ENCODE data around the gene ITCH. TPM values are rescaled to one million over a fixed set of nuclear protein-coding genes. Genes with fewer than 3 reads are reported as not detected.
A peak's percentile ranks its signal among the peaks of the same experiment; 100 is the strongest.
"Not testable (repeated sequence)": the region's sequence is repeated elsewhere in the genome, so short reads cannot be mapped to it uniquely, and the experiment has no call there.

The ITCH gene
- total and polyA plus RNA-seq, 2 experiments from 2014 or later = 22.1 to 61.2 TPM

DNA sequence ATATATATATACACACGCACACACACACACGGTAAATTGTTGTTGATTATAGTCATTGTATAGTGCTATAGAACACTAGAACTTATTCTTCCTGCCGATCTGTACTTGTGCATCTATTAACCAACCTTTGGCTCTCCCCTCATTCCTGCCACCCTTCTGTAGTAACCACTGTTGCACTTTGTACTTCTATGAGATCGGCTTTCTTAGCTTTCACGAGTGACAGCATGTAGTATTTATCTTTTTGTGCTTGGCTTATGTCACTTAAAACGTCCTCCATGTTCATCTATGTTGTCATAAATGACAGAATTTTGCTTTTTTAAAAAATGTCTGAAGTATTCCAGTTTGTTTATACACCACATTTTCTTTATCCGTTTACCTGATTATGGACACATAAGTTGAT is 132.2 kb downstream of the ITCH start:
- peaks cover 49% of the 10 kb centered on the region for H3K79me2 ChIP-seq
- no peaks in the 10 kb centered on the region for H3K9me3 ChIP-seq (ENCODE audit: low read depth)
- H3K27me3 ChIP-seq = no peaks in the 10 kb centered on the region
- no peak overlapping the region for H3K4me3 ChIP-seq
- H3K4me1 ChIP-seq (ENCODE audit: insufficient read depth) = no peaks in the 10 kb centered on the region
- H4K20me1 ChIP-seq (ENCODE audit: insufficient read depth, poor library complexity, severe bottlenecking) = no peaks in the 10 kb centered on the region
- 88% methylated on average over 7 of the region's 7 CpGs for WGBS (ENCODE audit: low lambda C conversion rate, missing lambda C conversion rate)
- no peak overlapping the region for H2AFZ ChIP-seq
- H3K9me2 ChIP-seq (replicated peaks; ENCODE audit: insufficient read depth) = no peaks in the 10 kb centered on the region
- H3K27ac ChIP-seq = no peak overlapping the region
- no peaks in the 10 kb centered on the region for H3K36me3 ChIP-seq (replicated peaks; ENCODE audit: insufficient read depth, low read depth)
- no peak overlapping the region for H3K4me2 ChIP-seq
- peak; percentile 13 for DNase-seq (ENCODE audit: low spot score)
- TF ChIP-seq EZH2phosphoT487 (IDR thresholded peaks at IDR 0.05; ENCODE audit: low read depth, severe bottlenecking, unreplicated experiment) = no peak
- TF ChIP-seq CTCF (IDR thresholded peaks at IDR 0.05; ENCODE audit: poor library complexity) = no peak
- no peak for TF ChIP-seq EZH2 (IDR thresholded peaks at IDR 0.05; ENCODE audit: borderline replicate concordance)

DNA sequence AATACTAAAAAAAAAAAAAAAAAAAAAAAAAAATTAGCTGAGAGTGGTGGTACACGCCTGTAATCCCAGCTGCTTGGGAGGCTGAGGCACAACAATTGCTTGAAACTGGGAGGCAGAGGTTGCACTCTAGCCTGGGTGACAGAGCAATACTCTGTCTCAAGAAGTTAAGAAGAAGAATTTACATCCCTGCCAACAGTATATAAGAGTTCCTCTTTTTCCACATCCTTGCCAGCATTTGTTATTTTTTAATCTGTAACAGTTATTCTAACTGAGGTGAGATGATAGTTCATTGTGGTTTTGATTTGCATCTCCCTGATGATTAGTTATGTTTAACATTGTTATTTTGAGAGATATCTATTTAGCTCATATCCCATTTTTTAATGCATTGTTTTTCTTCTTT is 132.8 kb downstream of the ITCH start:
- Histone ChIP-seq H3K79me2 (peaks cover 51% of the 10 kb centered on the region), H3K9me2 (replicated peaks; ENCODE audit: insufficient read depth) (no peaks in the 10 kb centered on the region), H3K36me3 (replicated peaks; ENCODE audit: insufficient read depth, low read depth) (no peaks in the 10 kb centered on the region), H3K27me3 (no peaks in the 10 kb centered on the region), H3K4me2 (no peak overlapping the region), H4K20me1 (ENCODE audit: insufficient read depth, poor library complexity, severe bottlenecking) (no peaks in the 10 kb centered on the region), H3K27ac (no peak overlapping the region), H3K9me3 (ENCODE audit: low read depth) (peaks cover 5% of the 10 kb centered on the region), H3K4me3 (no peak overlapping the region), H3K4me1 (ENCODE audit: insufficient read depth) (no peaks in the 10 kb centered on the region), H2AFZ (no peak overlapping the region)
- no peak for DNase-seq (ENCODE audit: low spot score)
- no peak for TF ChIP-seq EZH2phosphoT487 (IDR thresholded peaks at IDR 0.05; ENCODE audit: low read depth, severe bottlenecking, unreplicated experiment)
- TF ChIP-seq EZH2 (IDR thresholded peaks at IDR 0.05; ENCODE audit: borderline replicate concordance) = no peak
- TF ChIP-seq CTCF (IDR thresholded peaks at IDR 0.05; ENCODE audit: poor library complexity) = no peak
- 91% methylated on average over 1 of the region's 1 CpG for WGBS (ENCODE audit: low lambda C conversion rate, missing lambda C conversion rate)

GRCh38 chr20:34497596-34497995 is 134.5 kb downstream of the ITCH start:
- not testable (repeated sequence) for H3K4me3 ChIP-seq; H3K9me3 ChIP-seq (ENCODE audit: low read depth); H3K27ac ChIP-seq; H3K36me3 ChIP-seq (replicated peaks; ENCODE audit: insufficient read depth, low read depth); H4K20me1 ChIP-seq (ENCODE audit: insufficient read depth, poor library complexity, severe bottlenecking); H3K27me3 ChIP-seq; H3K4me1 ChIP-seq (ENCODE audit: insufficient read depth); H3K9me2 ChIP-seq (replicated peaks; ENCODE audit: insufficient read depth); DNase-seq (ENCODE audit: low spot score); H3K4me2 ChIP-seq; H2AFZ ChIP-seq
- 97% methylated on average over 6 of the region's 6 CpGs for WGBS (ENCODE audit: low lambda C conversion rate, missing lambda C conversion rate)
- H3K79me2 ChIP-seq = peaks cover 47% of the 10 kb centered on the region

- H3K4me3 ChIP-seq = no peak overlapping the region
- no peaks in the 10 kb centered on the region for H3K4me1 ChIP-seq (ENCODE audit: insufficient read depth)
- H2AFZ ChIP-seq = no peak overlapping the region
- no peaks in the 10 kb centered on the region for H3K27me3 ChIP-seq
- TF ChIP-seq EZH2 (IDR thresholded peaks at IDR 0.05; ENCODE audit: borderline replicate concordance) = no peak
- no peak for TF ChIP-seq EZH2phosphoT487 (IDR thresholded peaks at IDR 0.05; ENCODE audit: low read depth, severe bottlenecking, unreplicated experiment)
- TF ChIP-seq CTCF (IDR thresholded peaks at IDR 0.05; ENCODE audit: poor library complexity) = no peak
- H3K36me3 ChIP-seq (replicated peaks; ENCODE audit: insufficient read depth, low read depth) = no peaks in the 10 kb centered on the region
- no peak for DNase-seq (ENCODE audit: low spot score)
- H3K27ac ChIP-seq = no peak overlapping the region
- H3K4me2 ChIP-seq = no peak overlapping the region
- peaks cover 47% of the 10 kb centered on the region for H3K79me2 ChIP-seq
- H3K9me2 ChIP-seq (replicated peaks; ENCODE audit: insufficient read depth) = no peaks in the 10 kb centered on the region
- whole genome bisulfite sequencing (ENCODE audit: low lambda C conversion rate, missing lambda C conversion rate) = 93% methylated on average over 1 of the region's 1 CpG
- peaks cover 5% of the 10 kb centered on the region for H3K9me3 ChIP-seq (ENCODE audit: low read depth)
- H4K20me1 ChIP-seq (ENCODE audit: insufficient read depth, poor library complexity, severe bottlenecking) = no peaks in the 10 kb centered on the region
Measured at GRCh38 chr20:34500823-34501222, 137.8 kb downstream of the ITCH start.
